ENCODE measurements around the gene WASF1.

DNA sequence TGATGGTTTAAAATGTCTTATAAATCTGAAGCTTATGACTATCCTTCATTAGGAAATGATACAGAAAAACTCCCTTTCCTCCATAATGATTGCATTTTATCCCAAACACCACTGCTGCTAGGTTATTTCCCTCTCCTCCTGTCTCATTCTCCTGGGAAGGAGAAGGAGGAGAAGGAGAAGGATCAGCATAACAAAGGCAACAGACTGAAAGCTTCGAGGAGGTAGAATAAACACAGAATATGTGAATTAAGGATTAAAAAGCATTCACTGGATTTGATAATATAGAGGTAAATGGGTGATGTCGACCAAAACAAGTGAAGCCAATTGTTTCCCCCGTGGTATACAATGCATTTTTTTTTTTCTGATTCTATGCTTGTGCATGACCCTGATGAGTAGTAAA, 82.0 kb downstream of the WASF1 start:
- TF ChIP-seq, protein P1, sequence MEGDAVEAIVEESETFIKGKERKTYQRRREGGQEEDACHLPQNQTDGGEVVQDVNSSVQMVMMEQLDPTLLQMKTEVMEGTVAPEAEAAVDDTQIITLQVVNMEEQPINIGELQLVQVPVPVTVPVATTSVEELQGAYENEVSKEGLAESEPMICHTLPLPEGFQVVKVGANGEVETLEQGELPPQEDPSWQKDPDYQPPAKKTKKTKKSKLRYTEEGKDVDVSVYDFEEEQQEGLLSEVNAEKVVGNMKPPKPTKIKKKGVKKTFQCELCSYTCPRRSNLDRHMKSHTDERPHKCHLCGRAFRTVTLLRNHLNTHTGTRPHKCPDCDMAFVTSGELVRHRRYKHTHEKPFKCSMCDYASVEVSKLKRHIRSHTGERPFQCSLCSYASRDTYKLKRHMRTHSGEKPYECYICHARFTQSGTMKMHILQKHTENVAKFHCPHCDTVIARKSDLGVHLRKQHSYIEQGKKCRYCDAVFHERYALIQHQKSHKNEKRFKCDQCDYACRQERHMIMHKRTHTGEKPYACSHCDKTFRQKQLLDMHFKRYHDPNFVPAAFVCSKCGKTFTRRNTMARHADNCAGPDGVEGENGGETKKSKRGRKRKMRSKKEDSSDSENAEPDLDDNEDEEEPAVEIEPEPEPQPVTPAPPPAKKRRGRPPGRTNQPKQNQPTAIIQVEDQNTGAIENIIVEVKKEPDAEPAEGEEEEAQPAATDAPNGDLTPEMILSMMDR (IDR thresholded peaks at IDR 0.05; ENCODE audit: poor library complexity), result no peak
- TF ChIP-seq EZH2 (IDR thresholded peaks at IDR 0.05; ENCODE audit: borderline replicate concordance) (no peak), EZH2phosphoT487 (IDR thresholded peaks at IDR 0.05; ENCODE audit: low read depth, severe bottlenecking, unreplicated experiment) (no peak)
